ENCODE measurements around the gene COX17. TPM values are rescaled to one million over a fixed set of nuclear protein-coding genes. Genes with fewer than 3 reads are reported as not detected.
A peak's percentile ranks its signal among the peaks of the same experiment; 100 is the strongest.

The COX17 gene
- total RNA-seq, 4 donors from 2014 or later, result 3.1 to 56.5 (median 23.1) TPM

GRCh38 chr3:119652306-119653033 lies 24.7 kb downstream of the COX17 start:
- intact Hi-C loops (cut with DNase I; ENCODE audit: low total_unique reads), result no loop called here
- peaks cover 0 to 5% of the 10 kb centered on the region in 2 donors for H3K4me1 ChIP-seq
- H3K27ac ChIP-seq, result peak overlapping the region; percentile 27 to 67
- no peaks in the 10 kb centered on the region for H3K27me3 ChIP-seq
- no peak overlapping the region for H3K4me3 ChIP-seq
- no peak for TF ChIP-seq CTCF (IDR thresholded peaks at IDR 0.05)
- TF ChIP-seq POLR2A (IDR thresholded peaks at IDR 0.05), result no peak
- no peaks in the 10 kb centered on the region for H3K36me3 ChIP-seq
- no peak for DNase-seq
- no peaks in the 10 kb centered on the region for H3K9me3 ChIP-seq

DNA sequence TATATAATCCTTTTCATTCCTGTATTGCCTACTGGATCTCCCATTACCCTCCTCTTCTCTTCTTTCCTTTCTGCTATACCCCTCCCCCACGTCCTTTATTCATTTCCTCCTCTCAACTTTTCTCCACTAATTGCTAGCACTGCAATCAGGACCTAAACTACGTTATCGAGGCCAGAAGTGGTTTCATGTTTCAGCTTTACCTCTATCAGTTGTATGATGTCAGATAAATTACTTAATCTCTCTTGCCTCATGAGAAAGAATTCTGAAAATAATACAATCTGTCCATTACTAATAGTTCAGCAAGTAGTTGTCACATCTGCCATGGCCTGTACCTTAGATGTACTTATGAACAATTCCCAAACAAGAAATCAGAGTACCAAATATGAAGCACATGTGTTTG lies 27.4 kb downstream of the COX17 start:
- peak overlapping the region in 1 of 2 donors; percentile 8 for H3K27ac ChIP-seq
- H3K4me1 ChIP-seq, result peaks cover 0 to 5% of the 10 kb centered on the region in 2 donors
- no peak overlapping the region for H3K4me3 ChIP-seq
- H3K36me3 ChIP-seq, result no peaks in the 10 kb centered on the region
- no peak for DNase-seq
- intact Hi-C loops (cut with DNase I; ENCODE audit: low total_unique reads), result no loop called here
- TF ChIP-seq CTCF (IDR thresholded peaks at IDR 0.05), result no peak
- no peak for TF ChIP-seq POLR2A (IDR thresholded peaks at IDR 0.05)
- no peaks in the 10 kb centered on the region for H3K9me3 ChIP-seq
- H3K27me3 ChIP-seq, result no peaks in the 10 kb centered on the region

DNA sequence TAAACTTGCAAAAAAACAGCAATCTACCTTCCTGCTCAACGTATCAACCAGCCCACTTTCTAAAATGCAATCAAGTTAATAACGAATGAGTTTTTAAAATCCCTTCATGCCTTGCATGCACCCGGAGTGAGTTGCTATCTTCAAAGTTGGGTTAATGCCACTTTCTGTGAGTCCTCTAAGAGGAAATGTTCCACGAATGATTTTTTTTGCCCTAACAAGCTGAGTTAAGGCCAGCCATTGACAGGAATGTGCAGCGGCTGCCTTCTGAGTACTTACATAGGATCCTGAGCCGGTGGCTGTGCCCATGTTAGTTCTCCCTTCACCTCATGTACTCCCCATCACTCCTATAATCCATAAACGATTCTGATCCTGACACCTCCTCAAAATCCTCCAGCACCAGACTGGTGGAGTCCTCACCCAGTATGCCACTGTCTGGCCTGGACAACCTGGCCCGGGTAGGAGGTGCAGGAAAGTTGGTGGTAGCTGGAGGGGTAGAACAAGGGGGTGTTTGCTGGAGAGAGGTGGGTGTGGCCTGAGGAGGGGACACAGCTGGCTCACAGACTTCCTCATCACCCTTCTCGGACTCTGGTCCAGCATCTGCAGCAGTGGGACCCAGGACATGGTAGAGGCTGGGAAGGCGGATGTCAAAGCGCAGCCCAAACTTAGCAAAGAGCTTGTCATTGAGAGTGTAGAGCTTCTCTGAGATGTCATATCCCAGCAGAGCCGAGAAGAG lies 29.2 kb downstream of the COX17 start:
- Histone ChIP-seq H3K36me3 (no peaks in the 10 kb centered on the region), H3K9me3 (no peaks in the 10 kb centered on the region), H3K4me1 (peaks cover 0 to 5% of the 10 kb centered on the region in 2 donors), H3K4me3 (no peak overlapping the region), H3K27me3 (no peaks in the 10 kb centered on the region), H3K27ac (peak overlapping the region; percentile 66)
- TF ChIP-seq POLR2A (IDR thresholded peaks at IDR 0.05), result no peak
- no peak for TF ChIP-seq CTCF (IDR thresholded peaks at IDR 0.05)
- intact Hi-C loops (cut with DNase I; ENCODE audit: low total_unique reads), result no loop called here
- DNase-seq, result no peak

DNA sequence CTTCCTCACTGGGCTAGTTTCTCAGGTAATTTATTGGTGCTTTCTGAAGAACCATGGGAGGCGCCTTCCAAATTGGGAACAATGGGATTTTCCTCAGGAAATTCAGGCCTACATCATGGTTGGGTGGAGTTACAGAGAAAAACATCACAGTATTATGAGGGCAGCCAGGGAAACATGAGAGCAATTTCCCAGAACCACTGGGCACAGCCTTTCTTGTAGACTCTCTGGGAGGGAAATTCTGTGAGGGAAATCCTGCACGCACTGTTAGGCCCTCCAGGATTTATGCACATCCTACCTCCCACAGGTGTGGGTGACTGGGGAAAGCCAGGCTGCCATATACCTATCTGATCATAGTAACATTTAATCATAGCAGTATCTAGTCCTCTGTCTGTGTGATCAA lies 30.0 kb downstream of the COX17 start:
- H3K9me3 ChIP-seq, result no peaks in the 10 kb centered on the region
- no peaks in the 10 kb centered on the region for H3K27me3 ChIP-seq
- intact Hi-C loops (cut with DNase I; ENCODE audit: low total_unique reads), result no loop called here
- TF ChIP-seq POLR2A (IDR thresholded peaks at IDR 0.05) (peak in 1 of 2 donors; percentile 35), CTCF (IDR thresholded peaks at IDR 0.05) (no peak)
- H3K4me1 ChIP-seq, result peaks cover 0 to 5% of the 10 kb centered on the region in 2 donors
- H3K4me3 ChIP-seq, result no peak overlapping the region
- peak overlapping the region; percentile 66 for H3K27ac ChIP-seq
- no peaks in the 10 kb centered on the region for H3K36me3 ChIP-seq
- peak in 1 of 2 donors; percentile 51 for DNase-seq

- Histone ChIP-seq H3K4me3 (no peak overlapping the region), H3K27ac (peak overlapping the region; percentile 66), H3K27me3 (no peaks in the 10 kb centered on the region), H3K4me1 (peaks cover 0 to 5% of the 10 kb centered on the region in 2 donors), H3K36me3 (no peaks in the 10 kb centered on the region), H3K9me3 (no peaks in the 10 kb centered on the region)
- no peak for DNase-seq
- intact Hi-C loops (cut with DNase I; ENCODE audit: low total_unique reads), result no loop called here
- TF ChIP-seq POLR2A (IDR thresholded peaks at IDR 0.05), result no peak
- TF ChIP-seq CTCF (IDR thresholded peaks at IDR 0.05), result no peak
Observed at GRCh38 chr3:119645813-119646212, 31.4 kb downstream of the COX17 start.

All from uterus (tissue), 4 donors.